Sigmoid colon (tissue), 4 donors: ENCODE data around the gene SUSD4.

Experiments
- POLR2A ChIP-seq, 2 donors: fragments of 450-650 bp; IDR thresholded peaks; one replicate each; pipeline ENCODE4 v1.6.1; 2016; ENCODE audit warnings: antibody characterized with exemption in 2 of 2, mild to moderate bottlenecking in 2 of 2, moderate library complexity in 2 of 2
- POLR2AphosphoS5 ChIP-seq, 4 donors: sonication (generic); formaldehyde crosslinking; IDR thresholded peaks; one replicate each; pipeline ENCODE4 v1.6.1; 2017; ENCODE audit warnings: antibody characterized with exemption in 4 of 4
- TF ChIP-seq, protein P1 (sequence below), 4 experiments: fragments of 450-650 bp in 3 of 4; fragments of 200-600 bp in 1 of 4; IDR thresholded peaks; one replicate each; pipeline ENCODE4 v1.5.1; 2016 to 2019; ENCODE audit warnings: antibody characterized with exemption in 4 of 4, mild to moderate bottlenecking in 3 of 4, moderate library complexity in 2 of 4

DNA sequence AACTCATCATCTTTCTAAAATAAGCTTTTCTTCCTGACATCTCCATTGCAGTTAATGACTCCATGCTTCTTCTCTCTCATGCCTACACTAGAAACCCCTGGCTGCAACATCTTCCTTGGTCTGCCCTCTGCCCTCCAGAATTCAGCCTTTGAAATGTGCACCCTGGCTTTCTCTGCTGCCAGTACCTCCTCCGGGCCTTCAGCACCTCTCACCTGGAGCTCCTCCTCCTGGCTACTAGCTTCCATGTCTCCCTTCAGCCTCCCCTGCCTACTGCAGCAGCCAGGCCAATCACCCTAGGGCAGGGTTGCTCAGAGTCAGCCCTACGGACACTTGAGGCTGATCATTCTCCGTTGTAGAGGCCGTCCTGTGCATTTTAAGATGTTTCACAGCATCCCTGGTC is 18.3 kb downstream of the SUSD4 start:
- TF ChIP-seq, protein P1, sequence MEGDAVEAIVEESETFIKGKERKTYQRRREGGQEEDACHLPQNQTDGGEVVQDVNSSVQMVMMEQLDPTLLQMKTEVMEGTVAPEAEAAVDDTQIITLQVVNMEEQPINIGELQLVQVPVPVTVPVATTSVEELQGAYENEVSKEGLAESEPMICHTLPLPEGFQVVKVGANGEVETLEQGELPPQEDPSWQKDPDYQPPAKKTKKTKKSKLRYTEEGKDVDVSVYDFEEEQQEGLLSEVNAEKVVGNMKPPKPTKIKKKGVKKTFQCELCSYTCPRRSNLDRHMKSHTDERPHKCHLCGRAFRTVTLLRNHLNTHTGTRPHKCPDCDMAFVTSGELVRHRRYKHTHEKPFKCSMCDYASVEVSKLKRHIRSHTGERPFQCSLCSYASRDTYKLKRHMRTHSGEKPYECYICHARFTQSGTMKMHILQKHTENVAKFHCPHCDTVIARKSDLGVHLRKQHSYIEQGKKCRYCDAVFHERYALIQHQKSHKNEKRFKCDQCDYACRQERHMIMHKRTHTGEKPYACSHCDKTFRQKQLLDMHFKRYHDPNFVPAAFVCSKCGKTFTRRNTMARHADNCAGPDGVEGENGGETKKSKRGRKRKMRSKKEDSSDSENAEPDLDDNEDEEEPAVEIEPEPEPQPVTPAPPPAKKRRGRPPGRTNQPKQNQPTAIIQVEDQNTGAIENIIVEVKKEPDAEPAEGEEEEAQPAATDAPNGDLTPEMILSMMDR (IDR thresholded peaks at IDR 0.05), result no peak
- TF ChIP-seq POLR2A (IDR thresholded peaks at IDR 0.05) (no peak), POLR2AphosphoS5 (IDR thresholded peaks at IDR 0.05) (no peak)
